ENCODE measurements around the gene RPS23. TPM values are rescaled to one million over a fixed set of nuclear protein-coding genes. Genes with fewer than 3 reads are reported as not detected.

RPS23 gene
- total RNA-seq, 1 experiment from 2014 or later = 2,206 TPM

DNA sequence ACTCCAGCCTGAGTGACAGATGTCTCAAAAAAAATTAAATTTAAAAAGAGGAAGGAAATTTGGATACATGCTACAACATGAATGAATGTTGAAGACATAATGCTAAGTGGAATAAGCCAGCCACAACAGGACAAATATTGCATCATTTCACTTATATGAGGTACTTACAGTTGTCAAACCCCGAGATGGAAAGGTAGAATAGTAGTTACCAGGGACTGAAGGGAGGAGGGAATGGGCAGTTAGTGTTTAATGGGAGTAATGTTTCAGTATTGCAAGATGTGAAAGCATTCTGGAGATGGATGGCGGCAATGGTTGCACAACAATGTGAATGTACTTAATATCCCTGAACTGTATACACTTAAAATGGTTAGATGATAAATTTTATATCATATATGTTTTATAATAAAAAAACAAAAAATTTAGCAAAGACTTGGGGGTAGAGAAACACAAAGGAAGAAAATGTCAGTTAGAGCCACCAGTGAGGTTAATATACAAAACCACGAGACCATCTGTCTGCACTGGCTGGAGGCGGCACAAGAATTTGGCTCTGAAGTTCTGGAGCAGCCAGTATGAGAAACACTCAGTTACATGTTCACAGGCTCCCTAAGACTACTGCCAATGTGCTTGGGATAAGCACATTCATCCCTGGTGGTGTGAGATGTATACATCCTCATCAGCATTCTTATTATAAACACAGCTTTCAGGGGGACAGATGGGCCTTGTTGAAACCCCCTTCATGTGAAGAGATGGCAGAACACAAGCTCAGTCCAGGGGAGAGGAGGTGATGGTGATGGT is 37.0 kb upstream of the RPS23 start:
- H3K4me2 ChIP-seq (ENCODE audit: low read length) = no peak overlapping the region
- RAD21 ChIA-PET (ENCODE audit: low non-redundant PET in 1 of 2, low total read pairs in 2 of 2, uncharacterized antibody in 2 of 2, unreplicated experiment in 2 of 2) = no interaction called here
- intact Hi-C loops (cut with micrococcal nuclease) = loop anchor here (10.0 kb wide), 1 partner anchor 1400 kb away; no protein-coding TSS in a partner anchor
- H3K27me3 ChIP-seq (ENCODE audit: insufficient read depth, low read length) = no peaks in the 10 kb centered on the region
- H3K9ac ChIP-seq (ENCODE audit: low read length) = no peak overlapping the region
- no TSS peak for BruUV-seq (replicated peaks)
- CTCF ChIA-PET = no interaction called here
- DNase-seq (ENCODE audit: low read depth, low spot score) = no peak
- no peak overlapping the region for H2AFZ ChIP-seq (ENCODE audit: low read depth, low read length, poor library complexity, severe bottlenecking)
- TF ChIP-seq, protein P1, sequence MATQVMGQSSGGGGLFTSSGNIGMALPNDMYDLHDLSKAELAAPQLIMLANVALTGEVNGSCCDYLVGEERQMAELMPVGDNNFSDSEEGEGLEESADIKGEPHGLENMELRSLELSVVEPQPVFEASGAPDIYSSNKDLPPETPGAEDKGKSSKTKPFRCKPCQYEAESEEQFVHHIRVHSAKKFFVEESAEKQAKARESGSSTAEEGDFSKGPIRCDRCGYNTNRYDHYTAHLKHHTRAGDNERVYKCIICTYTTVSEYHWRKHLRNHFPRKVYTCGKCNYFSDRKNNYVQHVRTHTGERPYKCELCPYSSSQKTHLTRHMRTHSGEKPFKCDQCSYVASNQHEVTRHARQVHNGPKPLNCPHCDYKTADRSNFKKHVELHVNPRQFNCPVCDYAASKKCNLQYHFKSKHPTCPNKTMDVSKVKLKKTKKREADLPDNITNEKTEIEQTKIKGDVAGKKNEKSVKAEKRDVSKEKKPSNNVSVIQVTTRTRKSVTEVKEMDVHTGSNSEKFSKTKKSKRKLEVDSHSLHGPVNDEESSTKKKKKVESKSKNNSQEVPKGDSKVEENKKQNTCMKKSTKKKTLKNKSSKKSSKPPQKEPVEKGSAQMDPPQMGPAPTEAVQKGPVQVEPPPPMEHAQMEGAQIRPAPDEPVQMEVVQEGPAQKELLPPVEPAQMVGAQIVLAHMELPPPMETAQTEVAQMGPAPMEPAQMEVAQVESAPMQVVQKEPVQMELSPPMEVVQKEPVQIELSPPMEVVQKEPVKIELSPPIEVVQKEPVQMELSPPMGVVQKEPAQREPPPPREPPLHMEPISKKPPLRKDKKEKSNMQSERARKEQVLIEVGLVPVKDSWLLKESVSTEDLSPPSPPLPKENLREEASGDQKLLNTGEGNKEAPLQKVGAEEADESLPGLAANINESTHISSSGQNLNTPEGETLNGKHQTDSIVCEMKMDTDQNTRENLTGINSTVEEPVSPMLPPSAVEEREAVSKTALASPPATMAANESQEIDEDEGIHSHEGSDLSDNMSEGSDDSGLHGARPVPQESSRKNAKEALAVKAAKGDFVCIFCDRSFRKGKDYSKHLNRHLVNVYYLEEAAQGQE (IDR thresholded peaks at IDR 0.05; ENCODE audit: low read depth) = no peak
- TF ChIP-seq, protein P2, sequence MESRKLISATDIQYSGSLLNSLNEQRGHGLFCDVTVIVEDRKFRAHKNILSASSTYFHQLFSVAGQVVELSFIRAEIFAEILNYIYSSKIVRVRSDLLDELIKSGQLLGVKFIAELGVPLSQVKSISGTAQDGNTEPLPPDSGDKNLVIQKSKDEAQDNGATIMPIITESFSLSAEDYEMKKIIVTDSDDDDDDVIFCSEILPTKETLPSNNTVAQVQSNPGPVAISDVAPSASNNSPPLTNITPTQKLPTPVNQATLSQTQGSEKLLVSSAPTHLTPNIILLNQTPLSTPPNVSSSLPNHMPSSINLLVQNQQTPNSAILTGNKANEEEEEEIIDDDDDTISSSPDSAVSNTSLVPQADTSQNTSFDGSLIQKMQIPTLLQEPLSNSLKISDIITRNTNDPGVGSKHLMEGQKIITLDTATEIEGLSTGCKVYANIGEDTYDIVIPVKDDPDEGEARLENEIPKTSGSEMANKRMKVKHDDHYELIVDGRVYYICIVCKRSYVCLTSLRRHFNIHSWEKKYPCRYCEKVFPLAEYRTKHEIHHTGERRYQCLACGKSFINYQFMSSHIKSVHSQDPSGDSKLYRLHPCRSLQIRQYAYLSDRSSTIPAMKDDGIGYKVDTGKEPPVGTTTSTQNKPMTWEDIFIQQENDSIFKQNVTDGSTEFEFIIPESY (IDR thresholded peaks at IDR 0.05; ENCODE audit: extremely low read depth, insufficient replicate concordance, low read length) = no peak
- TF ChIP-seq YY1 (IDR thresholded peaks at IDR 0.05; ENCODE audit: extremely low read depth, insufficient replicate concordance, low read depth, low read length) = no peak
- TF ChIP-seq FOSL1 (IDR thresholded peaks at IDR 0.05; ENCODE audit: low read depth) = no peak
- TF ChIP-seq SRF (IDR thresholded peaks at IDR 0.05; ENCODE audit: low read depth) = no peak
- TF ChIP-seq SIN3A (IDR thresholded peaks at IDR 0.05; ENCODE audit: low read depth) = no peak
- no peak for TF ChIP-seq TCF7L2 (IDR thresholded peaks at IDR 0.05; ENCODE audit: borderline replicate concordance, extremely low read depth, insufficient read depth, insufficient read length)
- TF ChIP-seq ZFX (IDR thresholded peaks at IDR 0.05) = no peak
- no peak for TF ChIP-seq EZH2phosphoT487 (IDR thresholded peaks at IDR 0.05; ENCODE audit: borderline replicate concordance)
- TF ChIP-seq, protein P3, sequence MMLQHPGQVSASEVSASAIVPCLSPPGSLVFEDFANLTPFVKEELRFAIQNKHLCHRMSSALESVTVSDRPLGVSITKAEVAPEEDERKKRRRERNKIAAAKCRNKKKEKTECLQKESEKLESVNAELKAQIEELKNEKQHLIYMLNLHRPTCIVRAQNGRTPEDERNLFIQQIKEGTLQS (IDR thresholded peaks at IDR 0.05) = no peak
- no peak for TF ChIP-seq POLR2AphosphoS5 (IDR thresholded peaks at IDR 0.05; ENCODE audit: low read depth, low read length)
- TF ChIP-seq EZH2 (IDR thresholded peaks at IDR 0.05) = no peak
- TF ChIP-seq SP1 (IDR thresholded peaks at IDR 0.05; ENCODE audit: low read depth) = no peak
- TF ChIP-seq, protein P4, sequence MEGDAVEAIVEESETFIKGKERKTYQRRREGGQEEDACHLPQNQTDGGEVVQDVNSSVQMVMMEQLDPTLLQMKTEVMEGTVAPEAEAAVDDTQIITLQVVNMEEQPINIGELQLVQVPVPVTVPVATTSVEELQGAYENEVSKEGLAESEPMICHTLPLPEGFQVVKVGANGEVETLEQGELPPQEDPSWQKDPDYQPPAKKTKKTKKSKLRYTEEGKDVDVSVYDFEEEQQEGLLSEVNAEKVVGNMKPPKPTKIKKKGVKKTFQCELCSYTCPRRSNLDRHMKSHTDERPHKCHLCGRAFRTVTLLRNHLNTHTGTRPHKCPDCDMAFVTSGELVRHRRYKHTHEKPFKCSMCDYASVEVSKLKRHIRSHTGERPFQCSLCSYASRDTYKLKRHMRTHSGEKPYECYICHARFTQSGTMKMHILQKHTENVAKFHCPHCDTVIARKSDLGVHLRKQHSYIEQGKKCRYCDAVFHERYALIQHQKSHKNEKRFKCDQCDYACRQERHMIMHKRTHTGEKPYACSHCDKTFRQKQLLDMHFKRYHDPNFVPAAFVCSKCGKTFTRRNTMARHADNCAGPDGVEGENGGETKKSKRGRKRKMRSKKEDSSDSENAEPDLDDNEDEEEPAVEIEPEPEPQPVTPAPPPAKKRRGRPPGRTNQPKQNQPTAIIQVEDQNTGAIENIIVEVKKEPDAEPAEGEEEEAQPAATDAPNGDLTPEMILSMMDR (IDR thresholded peaks at IDR 0.05 in 2 of 3, conservative IDR thresholded peaks at IDR 0.05 in 1 of 3; ENCODE audit: borderline replicate concordance in 1 of 3, insufficient read depth in 1 of 3, low read depth in 2 of 3, low read length in 2 of 3) = no peak
- TF ChIP-seq EGR1 (IDR thresholded peaks at IDR 0.05; ENCODE audit: low read depth) = no peak
- no peak for TF ChIP-seq CEBPB (IDR thresholded peaks at IDR 0.05; ENCODE audit: low read depth)
- TF ChIP-seq ELF1 (IDR thresholded peaks at IDR 0.05; ENCODE audit: borderline replicate concordance, low read depth) = no peak
- no peak for TF ChIP-seq JUND (IDR thresholded peaks at IDR 0.05)
- TF ChIP-seq, protein P5, sequence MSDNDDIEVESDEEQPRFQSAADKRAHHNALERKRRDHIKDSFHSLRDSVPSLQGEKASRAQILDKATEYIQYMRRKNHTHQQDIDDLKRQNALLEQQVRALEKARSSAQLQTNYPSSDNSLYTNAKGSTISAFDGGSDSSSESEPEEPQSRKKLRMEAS (IDR thresholded peaks at IDR 0.05) = no peak
- no peaks in the 10 kb centered on the region for H3K9me2 ChIP-seq (ENCODE audit: insufficient read depth)
- no peaks in the 10 kb centered on the region for H3K36me3 ChIP-seq (ENCODE audit: control insufficient read depth in 1 of 2, insufficient read depth in 2 of 2, low read length in 2 of 2)
- H3K4me1 ChIP-seq (ENCODE audit: control insufficient read depth in 1 of 2, insufficient read depth in 2 of 2, low read length in 2 of 2) = peaks cover 17 to 22% of the 10 kb centered on the region in 2 experiments
- POLR2A ChIA-PET = no interaction called here
- no peak overlapping the region for H3K4me3 ChIP-seq (replicated peaks in 1 of 2; ENCODE audit: low read depth in 1 of 2, low read length in 2 of 2)
- no peak overlapping the region for H3K27ac ChIP-seq (ENCODE audit: low read depth, low read length)
- H3K9me3 ChIP-seq (ENCODE audit: control insufficient read depth in 1 of 2, insufficient read depth in 1 of 2, low read depth in 1 of 2, low read length in 2 of 2) = no peaks in the 10 kb centered on the region
- H4K20me1 ChIP-seq (ENCODE audit: insufficient read depth) = no peaks in the 10 kb centered on the region
- no peak for ATAC-seq
- no peaks in the 10 kb centered on the region for H3K79me2 ChIP-seq (ENCODE audit: insufficient read depth, low read length)
